Mesenteric fat pad (tissue), 1 donor: ENCODE results near the gene SYDE1. TPM values are rescaled to one million over a fixed set of nuclear protein-coding genes. Genes with fewer than 3 reads are reported as not detected.

Experiments
- DNase-seq: peaks from one replicate; pipeline ENCODE4 v3.0.0-alpha.2; 2020; ENCODE audit warnings: low spot score
- total RNA-seq: library from RNA; stranded (reverse); fragmentation: NEBNext Ultra II Directional; extraction: Animal tissue kit (Norgen Biotek cat#: 25700); gene quantifications from one replicate; pipeline ENCODE4 v1.2.1, GENCODE V29; 2021
- donor health status: DM: yes; HTN: yes; CAD: no.

The SYDE1 gene
- total RNA-seq, 1 donor from 2014 or later = 38.6 TPM

GRCh38 chr19:15124572-15125231, 17.5 kb downstream of the SYDE1 start:
- DNase-seq = no peak

- peak; percentile 100 for DNase-seq
Measured at GRCh38 chr19:15125232-15126067, 18.2 kb downstream of the SYDE1 start.

GRCh38 chr19:15126131-15126910, 19.1 kb downstream of the SYDE1 start:
- no peak for DNase-seq

- no peak for DNase-seq
Measured at GRCh38 chr19:15128162-15128770, 21.1 kb downstream of the SYDE1 start.

DNA sequence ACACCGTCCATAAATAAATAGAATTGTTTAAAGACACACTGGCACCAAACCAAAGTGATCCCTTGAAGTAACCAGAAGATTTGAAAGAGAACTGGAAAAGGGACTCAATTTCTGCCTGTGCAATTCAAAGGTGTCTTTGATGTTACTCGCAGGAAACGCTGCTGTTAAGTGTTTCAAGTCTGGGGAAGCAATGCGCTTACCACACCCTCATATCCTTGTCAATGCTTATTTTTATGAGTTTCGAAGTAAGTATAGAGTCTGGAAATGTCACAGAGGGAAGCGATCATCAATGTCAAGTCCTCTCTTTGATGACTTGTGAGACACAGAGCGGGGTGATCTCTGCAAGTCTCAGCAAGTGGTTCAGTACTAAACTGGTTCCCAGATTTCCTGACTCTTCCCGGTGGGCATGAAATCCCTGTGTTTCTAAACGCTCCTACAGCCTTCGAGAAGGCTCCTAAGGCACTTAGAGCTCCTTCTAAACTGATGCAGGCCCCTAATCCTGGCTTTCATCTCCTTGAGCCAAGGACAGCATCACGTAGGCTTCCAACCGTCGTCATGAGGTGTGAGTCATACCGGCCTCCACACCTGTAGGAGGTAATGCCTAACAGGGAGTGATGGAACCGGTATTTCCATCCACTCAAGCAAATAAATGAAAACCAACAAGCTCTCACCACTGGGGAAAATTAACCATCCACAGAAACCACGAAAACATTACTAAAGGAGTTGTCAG, 22.8 kb downstream of the SYDE1 start:
- peak; percentile 22 for DNase-seq

DNA sequence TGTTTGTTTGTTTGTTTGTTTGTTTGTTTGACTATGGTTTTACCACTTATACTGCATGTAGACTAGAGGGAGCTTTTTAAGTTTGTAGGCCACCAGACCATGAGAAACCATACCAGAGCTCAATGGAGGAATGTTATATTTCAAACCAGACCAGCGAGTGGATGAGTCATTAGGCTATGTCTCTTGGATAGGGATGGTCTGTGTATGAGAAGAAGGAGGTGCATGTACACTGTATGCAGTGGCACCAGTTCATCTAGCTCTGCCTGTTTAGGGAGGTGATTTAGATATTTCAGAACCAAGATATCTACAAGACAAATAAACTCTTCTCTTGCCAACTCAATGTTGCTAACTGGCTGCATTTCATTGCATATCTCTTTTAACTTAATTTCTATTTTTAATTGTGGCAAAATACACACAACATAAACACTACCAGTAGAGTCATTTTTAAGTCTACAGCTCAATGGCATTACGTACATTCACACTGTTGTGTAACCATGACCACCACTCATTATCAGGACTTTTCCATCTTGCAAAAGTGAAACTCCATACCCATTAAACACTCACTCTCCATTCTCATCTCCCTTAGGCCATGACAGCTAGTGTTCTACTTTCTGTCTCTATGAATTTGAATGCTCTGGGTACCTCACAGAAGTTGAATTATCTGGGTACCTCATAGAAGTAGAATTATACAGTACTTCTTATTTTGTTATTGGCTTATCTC, 29.2 kb downstream of the SYDE1 start:
- no peak for DNase-seq

GRCh38 chr19:15137777-15138176, 30.6 kb downstream of the SYDE1 start:
- no peak for DNase-seq

GRCh38 chr19:15138427-15138826, 31.2 kb downstream of the SYDE1 start:
- no peak for DNase-seq

- DNase-seq = no peak
Measured at GRCh38 chr19:15141143-15141542, 33.9 kb downstream of the SYDE1 start.

- no peak for DNase-seq
Measured at GRCh38 chr19:15142313-15142712, 35.1 kb downstream of the SYDE1 start.

DNA sequence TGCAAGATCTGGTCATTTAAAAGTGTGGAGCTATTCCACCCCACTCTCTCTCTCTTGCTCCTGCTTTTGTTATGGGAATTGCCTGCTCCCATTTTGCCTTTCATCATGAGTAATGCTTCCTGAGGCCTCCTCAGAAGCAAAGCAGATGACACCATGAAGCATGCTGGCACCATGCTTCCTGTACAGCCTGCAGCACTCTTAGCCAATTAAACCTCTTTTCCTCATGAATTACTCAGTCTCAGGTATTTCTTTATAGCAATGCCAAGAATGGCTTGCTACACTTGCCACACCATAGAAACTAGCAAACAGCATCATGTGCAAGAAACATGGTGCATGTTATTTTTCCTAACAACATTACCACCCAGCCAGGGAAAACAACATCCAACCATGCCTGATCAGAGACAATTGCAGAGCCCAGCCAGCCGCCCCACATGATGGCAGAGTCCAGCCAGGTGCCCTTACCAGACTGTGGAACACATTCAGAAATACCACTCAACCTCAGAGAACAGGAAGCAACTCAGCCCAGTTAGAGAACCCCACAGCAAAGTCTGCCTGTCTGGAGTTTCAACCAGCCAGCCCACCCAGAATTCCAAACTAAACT, 36.9 kb downstream of the SYDE1 start:
- no peak for DNase-seq

- no peak for DNase-seq
Measured at GRCh38 chr19:15147090-15147489, 39.9 kb downstream of the SYDE1 start.

- no peak for DNase-seq
Measured at GRCh38 chr19:15149737-15150136, 42.5 kb downstream of the SYDE1 start.

GRCh38 chr19:15154002-15154612, 46.9 kb downstream of the SYDE1 start:
- no peak for DNase-seq

DNA sequence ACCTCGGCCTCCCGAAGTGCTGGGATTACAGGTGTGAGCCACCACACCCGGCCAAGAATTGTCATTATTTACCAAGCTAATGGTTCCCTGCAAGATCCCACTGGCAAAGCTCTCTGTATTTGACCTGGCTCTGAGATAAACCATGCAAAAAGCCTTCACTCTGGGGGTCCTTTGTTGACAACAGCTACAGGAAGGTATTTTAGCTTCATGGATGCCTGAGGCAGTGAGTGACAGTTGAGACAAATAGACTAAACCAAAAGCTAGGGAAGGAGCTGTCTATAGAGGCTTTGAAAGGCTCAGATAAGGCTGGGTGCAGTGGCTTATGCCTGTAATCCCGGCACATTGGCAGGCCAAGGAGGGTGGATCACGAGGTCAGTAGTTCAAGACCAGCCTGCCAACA, 48.1 kb downstream of the SYDE1 start:
- DNase-seq = no peak

DNA sequence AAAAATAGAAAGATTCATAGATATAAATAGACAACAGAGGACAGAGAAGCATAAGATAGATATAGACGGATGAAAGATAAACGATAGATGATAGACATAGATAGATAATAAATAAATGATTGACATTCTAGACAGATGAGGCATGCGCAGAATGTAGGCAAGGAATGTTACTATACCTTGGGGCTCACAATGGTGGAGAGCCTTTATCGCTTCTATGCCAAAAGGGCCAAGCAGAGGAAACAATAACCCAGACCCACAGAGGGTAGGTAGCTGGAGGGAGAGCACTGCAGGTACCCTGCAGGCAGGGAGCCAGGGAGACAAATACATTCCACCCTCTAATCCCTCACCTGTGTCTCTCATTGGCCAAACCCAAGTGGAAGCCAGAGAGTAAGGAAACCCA, 49.2 kb downstream of the SYDE1 start:
- DNase-seq = no peak

DNA sequence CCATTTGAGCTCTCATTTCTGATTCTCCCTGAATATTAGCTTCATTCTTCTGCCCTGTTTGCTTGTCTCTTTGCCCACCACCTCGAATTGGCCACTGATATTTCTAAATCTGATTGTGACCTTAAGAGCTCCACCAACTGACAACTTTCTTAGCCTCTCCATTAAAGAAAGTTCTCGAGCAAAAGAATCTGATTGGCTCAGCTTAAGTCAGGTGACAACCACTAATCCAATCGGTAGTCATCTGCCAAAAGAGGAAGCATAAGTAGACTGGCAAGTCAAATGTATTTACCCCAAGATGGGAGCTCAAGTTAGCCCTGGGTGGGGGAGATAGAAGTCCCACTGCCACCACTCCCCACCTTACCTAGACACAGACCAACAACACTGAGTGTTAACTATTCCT, 52.0 kb downstream of the SYDE1 start:
- no peak for DNase-seq

DNA sequence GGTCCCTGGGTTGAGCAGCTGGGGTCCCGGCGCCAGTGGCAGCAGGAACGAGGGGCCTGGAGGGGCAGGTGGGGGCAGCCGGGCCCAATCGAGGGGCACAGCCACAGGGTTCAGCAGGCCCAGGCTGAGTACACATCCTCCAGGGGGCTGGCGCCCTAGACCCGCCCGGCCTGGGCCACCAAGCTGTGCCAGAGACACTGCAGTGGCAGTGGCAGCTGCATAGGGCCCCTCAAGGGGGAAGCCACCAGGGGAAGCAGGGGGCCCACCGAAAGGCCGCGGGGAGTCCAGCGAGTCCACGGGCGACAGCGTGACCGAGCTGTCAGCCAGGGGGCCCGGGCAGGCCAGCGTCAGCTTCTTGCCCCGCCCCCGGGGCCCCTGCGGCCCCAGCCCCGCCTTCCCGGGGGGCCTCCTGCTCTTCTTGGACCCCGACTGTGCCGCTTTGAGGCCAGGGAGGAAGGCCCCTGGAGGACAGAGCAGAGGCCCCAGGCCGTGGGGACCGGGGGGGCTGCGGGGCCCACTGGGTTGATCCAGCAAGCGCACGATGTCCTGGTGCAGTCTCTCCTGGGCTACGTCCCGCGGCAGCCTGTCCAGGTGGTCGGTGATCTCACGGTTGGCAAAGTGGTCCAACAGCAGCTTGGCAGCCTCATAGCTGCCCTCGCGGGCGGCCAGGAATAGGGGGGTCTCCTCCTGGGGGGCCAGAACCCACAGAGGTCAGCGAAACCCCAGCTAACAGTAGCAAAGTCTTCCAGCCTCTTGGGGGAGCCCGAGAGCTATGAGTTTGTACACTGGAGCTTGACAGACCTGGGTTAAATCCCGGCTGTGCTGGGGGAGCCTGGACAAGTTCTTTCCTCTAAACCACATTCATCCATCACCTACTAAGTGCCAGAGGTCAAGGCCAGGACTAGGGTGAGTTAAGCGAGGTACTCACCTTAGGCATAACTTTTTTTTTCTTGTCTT, 54.1 kb downstream of the SYDE1 start:
- no peak for DNase-seq
